Neural cell (in vitro differentiated cells): ENCODE data around the gene FAM32A.

ENCODE experiments used
- EZH2 ChIP-seq: fragments of 200-600, 300-800 bp; shearing (Covaris generic), sonication (generic); IDR thresholded peaks from 2 replicates; pipeline ENCODE4 v1.6.1; 2014; ENCODE audit warnings: antibody characterized with exemption, low read length, borderline replicate concordance, mild to moderate bottlenecking; ENCODE audit not compliant: insufficient read depth, poor library complexity, severe bottlenecking
- POLR2AphosphoS5 ChIP-seq: IDR thresholded peaks from 2 replicates; pipeline ENCODE4 v1.6.1; 2012
- TF ChIP-seq, protein P1 (sequence below): fragments of 450-650 bp; IDR thresholded peaks from 2 replicates; pipeline ENCODE4 v1.5.1; 2014; ENCODE audit warnings: antibody characterized with exemption, mild to moderate bottlenecking, moderate library complexity; ENCODE audit not compliant: poor library complexity, severe bottlenecking

DNA sequence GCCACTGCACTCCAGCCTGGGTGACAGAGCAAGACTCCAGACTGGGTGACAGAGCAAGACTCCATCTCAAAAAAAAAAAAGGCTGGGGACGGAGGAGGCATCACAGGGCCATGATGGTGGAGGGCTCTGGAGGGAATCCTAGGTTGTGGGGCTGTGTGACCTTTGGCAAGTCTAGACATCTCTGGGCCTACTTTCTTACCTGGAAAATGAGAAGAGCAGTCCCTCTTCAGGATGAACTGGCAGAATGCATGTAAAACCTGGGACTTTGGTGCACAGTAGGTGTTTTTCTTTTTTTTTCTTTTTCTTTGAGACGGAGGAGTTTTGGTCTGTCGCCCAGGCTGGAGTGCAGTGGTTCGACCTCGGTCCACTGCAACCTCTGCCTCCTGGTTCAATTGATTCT is 25.6 kb upstream of the FAM32A start:
- TF ChIP-seq, protein P1, sequence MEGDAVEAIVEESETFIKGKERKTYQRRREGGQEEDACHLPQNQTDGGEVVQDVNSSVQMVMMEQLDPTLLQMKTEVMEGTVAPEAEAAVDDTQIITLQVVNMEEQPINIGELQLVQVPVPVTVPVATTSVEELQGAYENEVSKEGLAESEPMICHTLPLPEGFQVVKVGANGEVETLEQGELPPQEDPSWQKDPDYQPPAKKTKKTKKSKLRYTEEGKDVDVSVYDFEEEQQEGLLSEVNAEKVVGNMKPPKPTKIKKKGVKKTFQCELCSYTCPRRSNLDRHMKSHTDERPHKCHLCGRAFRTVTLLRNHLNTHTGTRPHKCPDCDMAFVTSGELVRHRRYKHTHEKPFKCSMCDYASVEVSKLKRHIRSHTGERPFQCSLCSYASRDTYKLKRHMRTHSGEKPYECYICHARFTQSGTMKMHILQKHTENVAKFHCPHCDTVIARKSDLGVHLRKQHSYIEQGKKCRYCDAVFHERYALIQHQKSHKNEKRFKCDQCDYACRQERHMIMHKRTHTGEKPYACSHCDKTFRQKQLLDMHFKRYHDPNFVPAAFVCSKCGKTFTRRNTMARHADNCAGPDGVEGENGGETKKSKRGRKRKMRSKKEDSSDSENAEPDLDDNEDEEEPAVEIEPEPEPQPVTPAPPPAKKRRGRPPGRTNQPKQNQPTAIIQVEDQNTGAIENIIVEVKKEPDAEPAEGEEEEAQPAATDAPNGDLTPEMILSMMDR: no peak
- TF ChIP-seq EZH2 (no peak), POLR2AphosphoS5 (no peak)
